ENCODE results near the gene MBD3.

MBD3 gene

DNA sequence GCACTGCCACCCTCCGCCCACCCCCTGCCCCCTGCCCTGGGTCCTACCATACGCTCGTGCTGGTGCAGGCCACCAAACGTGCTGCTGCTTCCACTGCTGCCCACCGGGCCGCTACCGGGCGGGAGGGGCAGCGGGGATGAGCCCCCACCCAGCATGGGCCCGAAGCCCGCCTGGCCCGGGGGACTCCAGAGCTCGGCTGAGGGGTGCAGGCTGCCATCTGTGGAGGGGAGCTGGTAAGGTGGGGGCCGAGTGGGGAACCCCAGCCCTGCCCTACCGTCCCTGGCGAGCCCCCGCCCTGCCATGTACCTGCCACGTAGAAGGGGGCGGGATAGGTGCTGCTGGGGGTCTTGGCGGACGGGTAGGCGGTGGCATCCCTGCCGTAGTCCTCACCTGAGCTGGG is 29.3 kb upstream of the MBD3 start:
- H3K27me3 ChIP-seq: no peaks in the 10 kb centered on the region
- TF ChIP-seq, protein P1, sequence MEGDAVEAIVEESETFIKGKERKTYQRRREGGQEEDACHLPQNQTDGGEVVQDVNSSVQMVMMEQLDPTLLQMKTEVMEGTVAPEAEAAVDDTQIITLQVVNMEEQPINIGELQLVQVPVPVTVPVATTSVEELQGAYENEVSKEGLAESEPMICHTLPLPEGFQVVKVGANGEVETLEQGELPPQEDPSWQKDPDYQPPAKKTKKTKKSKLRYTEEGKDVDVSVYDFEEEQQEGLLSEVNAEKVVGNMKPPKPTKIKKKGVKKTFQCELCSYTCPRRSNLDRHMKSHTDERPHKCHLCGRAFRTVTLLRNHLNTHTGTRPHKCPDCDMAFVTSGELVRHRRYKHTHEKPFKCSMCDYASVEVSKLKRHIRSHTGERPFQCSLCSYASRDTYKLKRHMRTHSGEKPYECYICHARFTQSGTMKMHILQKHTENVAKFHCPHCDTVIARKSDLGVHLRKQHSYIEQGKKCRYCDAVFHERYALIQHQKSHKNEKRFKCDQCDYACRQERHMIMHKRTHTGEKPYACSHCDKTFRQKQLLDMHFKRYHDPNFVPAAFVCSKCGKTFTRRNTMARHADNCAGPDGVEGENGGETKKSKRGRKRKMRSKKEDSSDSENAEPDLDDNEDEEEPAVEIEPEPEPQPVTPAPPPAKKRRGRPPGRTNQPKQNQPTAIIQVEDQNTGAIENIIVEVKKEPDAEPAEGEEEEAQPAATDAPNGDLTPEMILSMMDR (IDR thresholded peaks at IDR 0.05): no peak
- H3K36me3 ChIP-seq: peaks cover 27% of the 10 kb centered on the region
- H3K27ac ChIP-seq: no peak overlapping the region
- H3K4me3 ChIP-seq (ENCODE audit: low read depth in 1 of 2, low read length in 1 of 2): no peak overlapping the region
- no peaks in the 10 kb centered on the region for H3K4me1 ChIP-seq (ENCODE audit: control insufficient read depth in 1 of 2, insufficient read depth in 1 of 2, low read depth in 1 of 2, low read length in 1 of 2)
- no peaks in the 10 kb centered on the region for H3K9me3 ChIP-seq

- H3K36me3 ChIP-seq: peaks cover 28% of the 10 kb centered on the region
- no peaks in the 10 kb centered on the region for H3K27me3 ChIP-seq
- H3K4me1 ChIP-seq (ENCODE audit: control insufficient read depth in 1 of 2, insufficient read depth in 1 of 2, low read depth in 1 of 2, low read length in 1 of 2): no peaks in the 10 kb centered on the region
- no peaks in the 10 kb centered on the region for H3K9me3 ChIP-seq
- TF ChIP-seq, protein P1 (IDR thresholded peaks at IDR 0.05): no peak
- H3K4me3 ChIP-seq (ENCODE audit: low read depth in 1 of 2, low read length in 1 of 2): no peak overlapping the region
- H3K27ac ChIP-seq: no peak overlapping the region
Observed at GRCh38 chr19:1621574-1621973, 28.9 kb upstream of the MBD3 start.

GRCh38 chr19:1621021-1621420 is 28.4 kb upstream of the MBD3 start:
- H3K27ac ChIP-seq: no peak overlapping the region
- no peaks in the 10 kb centered on the region for H3K4me1 ChIP-seq (ENCODE audit: control insufficient read depth in 1 of 2, insufficient read depth in 1 of 2, low read depth in 1 of 2, low read length in 1 of 2)
- peaks cover 28% of the 10 kb centered on the region for H3K36me3 ChIP-seq
- TF ChIP-seq, protein P1 (IDR thresholded peaks at IDR 0.05): no peak
- no peak overlapping the region for H3K4me3 ChIP-seq (ENCODE audit: low read depth in 1 of 2, low read length in 1 of 2)
- H3K27me3 ChIP-seq: no peaks in the 10 kb centered on the region
- no peaks in the 10 kb centered on the region for H3K9me3 ChIP-seq

- Histone ChIP-seq H3K27me3 (no peaks in the 10 kb centered on the region), H3K4me1 (ENCODE audit: control insufficient read depth in 1 of 2, insufficient read depth in 1 of 2, low read depth in 1 of 2, low read length in 1 of 2) (no peaks in the 10 kb centered on the region), H3K9me3 (no peaks in the 10 kb centered on the region), H3K36me3 (peaks cover 30% of the 10 kb centered on the region), H3K4me3 (ENCODE audit: low read depth in 1 of 2, low read length in 1 of 2) (no peak overlapping the region), H3K27ac (no peak overlapping the region)
- TF ChIP-seq, protein P1 (IDR thresholded peaks at IDR 0.05): no peak
Observed at GRCh38 chr19:1620502-1620901, 27.8 kb upstream of the MBD3 start.

DNA sequence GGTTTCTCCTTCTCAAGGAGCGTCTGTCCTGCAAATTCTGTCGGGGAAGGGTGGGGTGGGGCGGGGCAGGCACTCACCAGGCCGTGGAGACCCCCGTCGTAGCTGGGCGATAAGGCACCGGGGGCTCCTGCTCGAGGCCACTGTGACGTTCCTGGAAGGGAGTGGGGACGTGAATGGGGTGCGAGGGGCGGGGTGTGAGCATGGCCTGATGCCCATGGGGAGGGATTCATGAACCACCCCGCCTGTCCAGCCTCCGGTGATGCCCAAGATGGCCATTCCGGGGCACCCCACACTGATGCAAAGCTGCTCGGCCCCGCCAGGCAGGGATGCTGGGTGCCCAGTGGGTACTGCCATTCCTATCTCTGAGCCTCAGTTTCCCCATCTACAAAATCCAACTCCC is 27.0 kb upstream of the MBD3 start:
- Histone ChIP-seq H3K27ac (no peak overlapping the region), H3K4me3 (ENCODE audit: low read depth in 1 of 2, low read length in 1 of 2) (no peak overlapping the region), H3K4me1 (ENCODE audit: control insufficient read depth in 1 of 2, insufficient read depth in 1 of 2, low read depth in 1 of 2, low read length in 1 of 2) (no peaks in the 10 kb centered on the region), H3K9me3 (no peaks in the 10 kb centered on the region), H3K27me3 (no peaks in the 10 kb centered on the region), H3K36me3 (peaks cover 38% of the 10 kb centered on the region)
- TF ChIP-seq, protein P1 (IDR thresholded peaks at IDR 0.05): no peak

DNA sequence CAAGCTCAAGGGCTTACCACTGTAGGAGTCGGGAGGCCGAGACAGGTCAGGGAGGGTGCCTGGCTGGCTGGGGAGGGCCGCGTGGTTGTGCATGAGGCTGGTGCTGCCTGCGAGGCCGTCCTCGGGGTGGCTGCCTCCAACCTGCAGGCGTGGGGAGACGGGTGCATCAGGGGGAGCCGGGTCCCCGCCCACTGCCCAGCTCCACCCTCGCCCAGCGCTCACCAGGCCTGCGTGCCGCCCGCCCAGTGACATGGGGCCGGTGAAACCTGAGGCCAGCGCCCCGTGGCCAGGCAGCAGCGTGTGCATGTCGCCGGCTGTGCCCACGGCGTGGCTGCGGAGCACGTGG is 26.4 kb upstream of the MBD3 start:
- no peak overlapping the region for H3K4me3 ChIP-seq (ENCODE audit: low read depth in 1 of 2, low read length in 1 of 2)
- H3K27ac ChIP-seq: no peak overlapping the region
- TF ChIP-seq, protein P1 (IDR thresholded peaks at IDR 0.05): no peak
- no peaks in the 10 kb centered on the region for H3K4me1 ChIP-seq (ENCODE audit: control insufficient read depth in 1 of 2, insufficient read depth in 1 of 2, low read depth in 1 of 2, low read length in 1 of 2)
- no peaks in the 10 kb centered on the region for H3K27me3 ChIP-seq
- peaks cover 44% of the 10 kb centered on the region for H3K36me3 ChIP-seq
- no peaks in the 10 kb centered on the region for H3K9me3 ChIP-seq

All from neutrophil (primary cell).